ENCODE results near the gene RAG1. TPM values are rescaled to one million over a fixed set of nuclear protein-coding genes. Genes with fewer than 3 reads are reported as not detected.

Gene RAG1
- total RNA-seq, 1 experiment from 2014 or later = 0.29 TPM

DNA sequence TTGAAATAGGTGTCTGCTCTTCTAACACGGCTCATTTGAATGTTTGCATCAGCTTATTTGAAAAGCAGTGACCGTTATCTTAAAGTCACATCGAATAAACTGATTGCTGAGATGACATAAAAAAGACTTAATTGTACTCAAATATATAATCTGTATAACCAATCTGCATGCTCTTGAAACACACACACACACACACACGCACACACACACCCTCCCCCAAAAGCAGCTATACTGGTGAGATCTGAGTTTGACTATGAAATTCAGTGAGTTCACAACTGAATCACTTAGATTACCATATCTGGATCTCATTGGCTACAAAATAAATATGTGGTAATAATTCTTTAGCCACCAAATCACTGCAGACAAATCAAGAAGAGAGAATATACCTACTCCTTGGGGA lies 22.7 kb downstream of the RAG1 start:
- DNase-seq (ENCODE audit: low read depth) = no peak

DNA sequence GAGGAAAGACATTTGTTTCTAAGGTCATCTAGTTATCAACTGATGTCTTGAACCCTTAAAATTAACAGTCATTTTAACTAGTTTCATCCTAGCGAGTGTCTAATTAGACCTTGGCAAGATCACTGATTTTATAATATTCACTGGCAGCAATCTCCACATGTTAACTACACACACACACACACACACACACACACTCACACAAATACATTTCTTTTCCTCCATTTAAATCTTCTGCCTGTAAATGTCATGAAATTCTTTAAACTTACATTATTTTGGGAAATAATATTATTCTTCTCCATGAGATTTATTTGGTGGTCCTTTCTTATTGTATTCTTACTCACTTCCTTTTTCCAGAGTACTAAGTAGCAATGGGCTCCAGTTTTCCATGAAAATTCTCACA lies 23.6 kb downstream of the RAG1 start:
- no peak for DNase-seq (ENCODE audit: low read depth)

DNA sequence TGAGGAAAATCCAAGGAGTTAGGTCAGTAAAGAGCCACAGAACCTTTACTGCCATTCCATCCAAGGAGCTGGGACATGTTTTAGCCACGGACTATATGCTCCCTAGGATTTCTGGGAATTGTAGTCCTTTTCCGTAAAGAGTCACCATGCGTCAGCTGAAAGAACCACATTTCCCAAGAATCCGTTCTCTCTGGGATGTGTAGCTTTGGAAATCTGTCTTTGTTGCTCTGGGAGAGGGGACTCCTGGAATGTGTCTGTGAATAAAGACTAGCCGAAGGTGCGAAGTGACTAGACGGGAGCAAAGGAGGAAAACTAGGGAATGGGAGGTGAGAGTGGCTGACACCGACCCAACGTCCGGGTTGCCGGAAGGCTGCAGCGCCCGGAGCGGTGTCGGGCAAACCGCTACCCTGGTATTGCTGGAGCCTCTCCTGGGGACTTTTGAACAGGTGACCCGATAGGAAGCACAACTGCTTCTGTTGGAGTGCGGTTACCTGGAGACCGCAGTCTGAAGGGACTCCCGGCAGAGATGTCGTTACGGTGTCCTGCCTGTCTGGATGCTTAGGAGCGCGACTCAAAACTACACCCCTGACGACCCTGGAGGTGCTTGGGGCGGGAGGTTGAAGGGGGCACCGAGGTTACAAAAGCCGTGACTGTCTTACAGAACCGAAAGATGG lies 26.6 kb downstream of the RAG1 start, which contains the start of gene IFTAP:
Gene IFTAP, plus strand, starts transcription at position 187 of the 674 bp plus-strand sequence. CDS start 15,602 bp downstream, outside the sequence.
- DNase-seq (ENCODE audit: low read depth) = peak; percentile 85

DNA sequence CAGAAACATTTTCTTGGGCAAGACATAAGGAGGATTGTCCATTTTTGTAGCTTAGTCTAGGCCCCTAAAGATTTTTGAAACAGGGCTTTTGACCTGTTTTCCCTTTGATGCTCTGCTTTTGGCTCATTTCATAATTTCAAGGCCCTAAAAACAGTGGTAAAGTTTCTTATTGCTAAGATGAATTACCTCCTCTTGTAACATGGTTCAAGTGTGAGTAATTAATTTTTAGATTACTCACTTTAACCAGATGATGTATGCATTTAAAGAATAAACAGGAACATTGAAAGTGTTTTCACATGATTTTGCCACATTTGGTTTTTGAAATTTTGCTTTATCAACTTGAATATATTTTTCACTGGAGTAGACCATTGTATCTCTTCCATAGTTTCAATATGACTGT lies 29.1 kb downstream of the RAG1 start:
- DNase-seq (ENCODE audit: low read depth) = no peak

DNA sequence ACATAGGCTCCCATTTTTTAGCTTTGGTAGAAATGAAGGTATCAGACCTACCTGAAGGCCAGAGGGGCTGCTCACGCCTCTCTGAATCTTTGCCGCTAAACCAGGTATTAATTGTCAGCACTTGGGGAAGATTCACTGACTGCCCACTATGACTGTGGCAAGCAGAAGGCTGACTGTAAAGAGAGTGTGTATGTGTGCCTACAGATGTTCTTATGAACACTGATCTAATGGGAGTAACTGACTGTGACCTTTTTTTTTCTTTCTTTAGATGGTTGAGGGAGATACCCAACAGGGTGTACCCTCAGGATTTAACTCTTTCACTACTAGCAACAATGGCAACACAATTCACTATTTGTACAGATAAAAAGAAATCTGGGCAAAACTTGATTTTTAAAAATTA lies 30.2 kb downstream of the RAG1 start, which contains the start of gene RAG2:
Gene RAG2, minus strand, starts transcription at position 186 of the 400 bp plus-strand sequence. CDS start 4,068 bp downstream, outside the sequence.
- no peak for DNase-seq (ENCODE audit: low read depth)

DNA sequence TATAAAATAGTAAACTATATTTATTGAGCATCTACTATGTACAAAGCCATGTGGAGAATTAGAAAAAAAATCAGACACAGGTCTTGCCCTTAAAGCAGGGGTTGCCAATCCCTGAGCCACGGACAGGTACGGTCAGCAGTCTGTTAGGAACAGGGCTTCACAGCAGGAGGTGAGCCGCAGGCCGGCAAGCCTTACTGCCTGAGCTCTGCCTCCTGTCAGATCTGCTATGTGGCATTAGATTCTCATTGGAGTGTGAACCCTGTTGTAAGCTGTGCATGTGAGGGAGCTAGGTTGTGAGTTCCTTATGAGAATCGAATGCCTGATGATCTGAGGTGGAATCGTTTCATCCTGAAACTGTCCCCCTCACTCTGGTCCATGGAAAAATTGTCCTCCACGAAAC lies 32.4 kb downstream of the RAG1 start:
- DNase-seq (ENCODE audit: low read depth) = no peak

DNA sequence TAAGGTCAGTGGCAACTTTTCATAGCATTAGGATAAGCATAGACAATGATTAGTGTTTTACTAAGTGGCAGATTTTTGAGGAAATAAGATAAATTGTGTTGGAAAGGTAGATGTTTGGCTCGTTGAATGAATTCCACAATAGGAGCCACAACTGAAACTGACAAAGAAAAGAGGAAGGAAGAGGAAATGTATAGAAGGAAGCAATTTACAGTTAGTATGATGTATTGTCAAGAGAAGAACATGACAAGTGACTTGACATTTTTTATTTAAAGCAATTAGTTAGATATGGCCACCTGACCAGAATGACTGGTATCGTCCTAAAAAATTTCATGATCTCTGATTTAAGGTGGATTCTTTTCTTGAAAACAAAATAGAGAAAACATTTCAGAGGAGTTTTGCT lies 33.3 kb downstream of the RAG1 start:
- DNase-seq (ENCODE audit: low read depth) = no peak

DNA sequence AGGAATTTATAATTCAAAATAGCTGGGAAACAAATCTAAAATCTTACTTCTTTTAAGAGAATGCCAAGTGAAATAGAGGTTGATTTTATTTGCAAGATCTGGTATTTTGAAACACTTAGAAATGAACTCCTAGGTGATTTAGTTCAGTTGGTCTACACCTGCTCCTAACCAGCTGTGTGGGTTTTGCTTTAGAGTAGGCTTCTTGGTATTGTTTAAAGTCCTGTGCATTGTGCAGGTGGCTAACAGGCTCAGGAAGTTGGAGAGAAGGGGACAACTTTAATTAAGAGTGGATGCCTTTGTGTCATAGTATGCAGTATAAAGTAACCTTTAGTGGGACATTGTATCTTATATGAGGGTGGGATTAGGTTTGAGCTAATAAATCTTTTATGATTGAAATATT lies 34.3 kb downstream of the RAG1 start:
- no peak for DNase-seq (ENCODE audit: low read depth)

DNA sequence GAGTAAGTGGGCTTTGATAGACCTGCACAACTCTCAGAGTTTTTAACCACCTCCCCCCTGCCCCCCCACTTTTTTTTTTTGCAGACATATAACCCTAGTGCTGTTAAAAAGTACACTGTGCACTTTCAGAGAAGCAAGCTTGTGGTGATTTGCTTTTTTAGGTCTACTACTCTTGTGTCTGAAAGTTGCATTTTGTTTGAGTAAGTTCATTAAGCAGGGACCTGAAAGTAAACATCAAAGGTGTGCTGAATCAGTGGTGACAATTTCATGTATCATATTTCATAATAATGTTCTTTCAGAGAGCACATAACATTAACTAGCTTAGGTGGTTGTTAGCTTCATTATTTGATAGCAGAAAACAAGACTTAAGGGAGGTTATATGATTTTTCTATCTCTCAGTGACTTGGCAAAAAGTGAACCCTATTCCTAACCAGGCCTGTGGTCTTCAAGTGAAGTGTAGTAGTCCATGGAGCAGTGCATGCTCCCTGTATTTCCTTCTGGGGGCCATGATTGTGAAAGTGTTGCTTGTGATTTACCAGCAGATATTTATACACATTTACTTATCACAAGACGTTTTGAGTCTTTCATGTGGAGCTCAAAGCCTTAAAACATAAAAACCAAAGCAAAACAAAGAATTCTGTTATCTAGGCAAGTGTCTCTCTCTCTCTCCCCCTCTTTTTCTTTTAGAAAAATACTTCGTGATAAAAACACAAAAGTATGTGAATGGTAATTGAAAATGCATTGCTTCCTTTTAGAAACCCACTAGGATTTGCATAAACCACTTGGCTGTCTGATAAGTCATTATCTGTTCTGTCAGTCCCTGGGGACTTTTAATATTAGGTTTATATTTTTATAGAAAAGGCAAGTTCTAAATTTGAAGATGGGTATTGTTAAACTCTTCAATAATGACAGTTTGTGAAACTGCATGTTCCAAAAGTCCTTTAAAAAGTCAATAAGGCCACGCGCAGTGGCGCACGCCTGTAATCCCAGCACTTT lies 37.7 kb downstream of the RAG1 start:
- DNase-seq (ENCODE audit: low read depth) = no peak

DNA sequence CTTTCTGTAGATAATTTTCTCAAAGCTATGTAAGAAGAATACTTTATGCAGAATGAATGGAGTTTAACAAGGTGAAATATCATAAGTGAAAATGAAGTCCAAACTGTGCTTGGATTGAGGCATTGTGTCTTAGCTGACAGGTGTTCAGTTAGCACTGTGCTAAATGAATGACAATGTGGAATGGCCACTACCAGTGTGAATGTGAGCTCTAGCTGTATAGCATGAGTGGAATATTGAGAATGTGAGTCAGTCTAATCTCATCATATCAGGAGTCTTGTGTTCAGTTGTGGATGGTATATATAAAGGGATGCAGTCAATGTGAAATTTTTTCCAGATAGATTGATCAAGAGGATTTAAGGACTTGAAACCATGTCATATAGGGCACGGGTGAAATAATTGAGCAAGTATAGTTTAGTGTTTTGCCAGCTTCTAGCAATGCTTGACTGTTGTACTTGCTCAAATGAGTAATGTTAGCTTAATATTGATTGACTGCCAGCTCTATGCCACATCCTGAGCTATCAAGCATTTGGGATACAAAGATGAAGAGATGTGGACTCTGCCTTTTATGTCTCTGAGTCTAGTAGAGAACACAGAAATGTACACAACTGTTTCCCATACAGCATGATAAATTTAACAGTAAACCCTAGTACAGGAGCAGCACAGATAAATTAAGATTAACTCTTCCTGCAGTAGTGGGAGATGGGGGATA lies 40.8 kb downstream of the RAG1 start:
- no peak for DNase-seq (ENCODE audit: low read depth)

DNA sequence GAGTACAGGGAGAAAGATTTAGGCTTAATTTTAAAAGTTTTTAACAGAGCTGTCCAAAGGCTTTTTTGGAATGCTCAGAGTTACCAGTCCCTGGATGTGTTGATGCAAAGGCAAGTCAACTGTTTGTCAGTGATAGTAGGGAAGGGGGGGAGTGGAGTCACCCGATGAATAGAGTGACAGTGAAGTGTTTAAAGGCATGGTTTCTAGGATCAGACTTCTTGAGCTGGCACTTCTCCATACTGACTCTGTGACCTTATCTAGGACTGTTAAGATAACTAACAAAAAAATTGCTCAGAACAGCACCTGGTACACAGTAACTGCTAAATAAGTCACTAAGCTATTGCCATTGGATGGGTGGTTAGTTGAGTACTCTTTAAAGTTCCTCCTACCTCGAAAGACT lies 41.6 kb downstream of the RAG1 start:
- DNase-seq (ENCODE audit: low read depth) = no peak

DNA sequence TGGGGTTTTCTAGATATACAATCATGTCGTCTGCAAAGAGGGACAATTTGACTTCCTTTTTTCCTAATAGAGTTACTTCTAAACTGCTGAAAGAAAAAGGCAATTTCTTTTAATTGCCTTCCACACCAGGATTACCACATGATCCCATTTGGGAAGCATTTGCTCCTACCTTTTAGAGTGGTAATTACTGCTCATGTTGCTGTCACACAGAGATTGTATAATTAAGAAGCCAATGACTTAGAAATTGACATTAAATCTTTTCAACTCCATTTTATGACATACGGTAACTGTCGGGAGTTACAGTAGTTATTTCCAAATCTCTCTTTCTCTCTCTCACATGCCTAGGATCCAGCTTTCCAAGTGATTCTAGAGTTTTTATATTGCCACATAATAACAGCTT lies 48.0 kb downstream of the RAG1 start:
- no peak for DNase-seq (ENCODE audit: low read depth)

DNA sequence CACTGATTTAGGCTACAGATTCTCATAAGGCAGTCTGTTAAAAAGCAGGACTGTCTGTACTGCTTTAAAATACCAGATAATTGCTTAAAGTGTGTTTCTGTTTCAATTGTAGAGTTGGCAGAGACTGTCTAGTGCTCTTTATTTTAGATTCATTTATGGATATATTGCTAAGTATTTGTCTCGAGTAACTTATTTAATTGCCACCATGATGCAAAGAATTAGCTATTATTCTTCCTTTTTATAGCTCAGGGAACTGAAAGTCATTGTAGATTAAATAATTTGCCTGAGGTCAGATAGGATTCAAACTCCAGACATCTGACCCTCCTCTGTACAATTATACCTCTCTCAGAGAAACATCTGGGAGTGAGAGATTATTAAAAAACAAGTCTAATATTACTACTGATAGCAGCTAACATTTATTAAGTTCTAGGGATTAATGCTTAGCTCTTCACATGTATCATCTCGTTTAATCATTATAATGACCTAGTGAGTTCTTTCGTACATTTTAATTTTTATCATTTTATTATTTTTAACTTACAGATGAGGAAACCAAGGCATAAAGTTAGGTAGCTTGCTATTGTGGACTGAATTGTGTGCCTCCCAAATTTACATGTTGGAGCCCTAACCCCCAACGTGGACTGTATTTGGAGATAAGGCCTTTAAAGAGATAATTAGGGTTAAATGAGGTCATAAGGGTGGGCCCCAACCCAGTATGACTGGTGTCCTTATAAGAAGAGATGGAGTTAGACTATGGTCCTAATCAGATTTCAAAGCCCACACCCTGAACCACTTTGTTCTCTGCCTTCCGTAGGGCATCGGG lies 49.9 kb downstream of the RAG1 start:
- DNase-seq (ENCODE audit: low read depth) = no peak

DNA sequence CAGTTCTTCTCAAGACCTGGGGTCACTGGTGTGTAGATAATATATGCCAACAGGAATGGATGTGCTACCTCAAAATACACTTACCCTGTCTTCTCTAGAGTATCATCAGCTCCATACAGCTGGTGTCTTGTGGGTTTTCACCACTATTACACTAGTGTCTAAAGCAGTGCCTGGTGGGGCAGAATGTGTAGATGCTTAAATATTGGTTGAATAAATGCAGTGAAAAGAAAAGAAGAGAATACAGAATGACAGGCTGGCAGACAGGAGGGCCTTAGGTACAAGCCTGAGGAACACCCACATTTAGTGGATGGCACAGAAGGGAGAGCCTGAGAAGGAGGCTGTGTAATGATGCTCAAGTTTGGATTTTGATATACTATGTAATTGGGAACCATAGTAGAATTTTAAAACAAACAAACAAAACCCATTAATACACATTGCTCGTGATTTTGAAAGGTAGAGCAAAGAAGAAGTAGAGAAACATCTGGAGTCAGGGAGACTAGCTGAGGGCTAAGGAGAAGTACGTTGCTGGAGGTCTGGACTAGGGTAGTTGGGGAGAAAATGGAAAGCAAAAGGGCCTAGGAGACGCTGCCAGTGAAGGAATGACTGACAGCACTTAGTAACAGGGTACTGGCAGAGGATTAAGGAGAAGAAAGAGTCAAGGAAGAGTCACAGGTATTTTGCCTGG lies 50.7 kb downstream of the RAG1 start:
- DNase-seq (ENCODE audit: low read depth) = no peak

DNA sequence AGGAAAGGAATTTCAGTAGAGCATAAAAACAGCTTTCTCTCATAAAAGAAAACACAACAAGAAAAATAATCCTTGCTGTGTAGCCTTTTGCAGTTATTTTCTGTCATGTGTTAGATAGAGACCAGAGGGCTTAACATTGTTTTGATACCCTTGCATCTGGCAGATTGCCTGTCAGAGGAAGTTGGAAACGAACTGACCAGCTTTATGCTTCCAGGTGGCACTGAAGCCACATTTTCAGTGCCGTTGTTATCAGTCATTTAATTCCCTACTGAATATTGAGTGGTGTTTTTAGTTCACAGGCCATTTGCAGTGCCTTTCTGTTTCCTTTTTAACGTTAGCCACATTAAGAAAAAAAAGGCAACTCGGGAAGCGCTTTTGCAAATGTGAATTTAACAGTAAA lies 51.7 kb downstream of the RAG1 start:
- no peak for DNase-seq (ENCODE audit: low read depth)

DNA sequence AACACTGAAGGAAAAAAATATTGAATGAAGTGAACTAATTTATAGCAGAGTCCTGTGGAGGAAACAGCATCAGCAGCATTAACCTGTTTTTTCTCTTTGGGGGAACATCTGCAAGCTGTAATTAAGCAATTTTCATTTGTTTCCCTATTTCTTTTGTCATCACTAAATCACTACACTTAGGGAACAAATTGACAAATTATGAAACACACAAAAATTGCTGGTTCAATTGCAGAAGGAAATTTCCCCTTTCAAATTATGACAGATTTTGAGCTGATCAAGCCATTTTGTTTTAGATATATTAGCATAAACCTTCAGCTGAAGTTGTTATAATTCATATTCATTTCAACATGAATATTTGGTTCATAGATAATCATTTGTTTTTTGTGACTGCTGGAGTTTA lies 52.4 kb downstream of the RAG1 start:
- no peak for DNase-seq (ENCODE audit: low read depth)

DNA sequence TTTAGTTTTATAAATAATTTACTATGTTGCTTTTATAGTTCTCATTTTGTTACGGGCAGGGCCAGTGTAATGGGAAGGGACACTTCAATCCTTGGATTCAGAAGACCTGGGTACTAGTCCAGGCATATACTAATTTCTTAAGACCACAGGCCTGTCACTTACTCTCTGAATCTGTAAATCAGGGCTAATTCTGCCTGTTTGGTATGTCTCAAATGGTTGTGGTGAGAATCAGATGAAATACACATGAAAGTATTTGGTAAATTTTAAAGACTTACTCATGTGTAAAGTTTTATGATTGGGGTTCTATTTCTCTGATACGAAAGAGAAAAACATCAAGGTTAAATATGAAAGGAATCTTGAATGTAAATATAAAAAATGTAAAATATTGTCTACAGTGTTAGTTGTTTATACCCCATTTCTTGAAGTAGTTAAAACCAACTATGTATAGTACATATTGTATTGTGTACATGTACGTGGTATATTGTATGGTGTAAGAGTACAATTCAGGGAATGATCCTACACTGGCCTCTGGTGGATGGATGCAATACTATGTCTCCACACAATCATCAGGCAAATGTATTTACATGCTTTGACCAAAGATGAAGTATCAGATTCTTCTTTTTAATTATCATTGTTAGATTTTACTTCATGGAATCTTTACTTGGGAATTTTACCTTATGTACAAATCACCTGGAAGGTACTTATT lies 54.8 kb downstream of the RAG1 start:
- peak; percentile 23 for DNase-seq (ENCODE audit: low read depth)

DNA sequence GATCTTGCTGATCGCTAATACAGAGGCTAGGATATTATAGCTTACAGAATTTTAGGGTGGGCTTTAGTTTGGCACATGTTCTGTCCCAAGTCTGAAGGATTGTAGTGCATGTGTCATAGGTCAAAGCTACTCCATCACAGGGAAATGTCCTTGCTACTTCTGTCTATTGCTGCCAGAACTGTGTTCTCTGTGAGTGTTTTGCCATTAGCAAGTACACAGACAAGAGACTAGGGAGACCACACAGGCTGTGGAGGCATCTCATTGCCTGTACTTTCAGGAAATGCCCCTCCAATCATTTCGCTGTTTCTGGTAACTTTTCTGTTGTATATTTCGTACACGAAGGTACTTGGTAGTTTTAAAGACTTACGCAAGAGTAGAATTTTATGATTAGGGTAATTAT lies 55.7 kb downstream of the RAG1 start:
- no peak for DNase-seq (ENCODE audit: low read depth)

DNA sequence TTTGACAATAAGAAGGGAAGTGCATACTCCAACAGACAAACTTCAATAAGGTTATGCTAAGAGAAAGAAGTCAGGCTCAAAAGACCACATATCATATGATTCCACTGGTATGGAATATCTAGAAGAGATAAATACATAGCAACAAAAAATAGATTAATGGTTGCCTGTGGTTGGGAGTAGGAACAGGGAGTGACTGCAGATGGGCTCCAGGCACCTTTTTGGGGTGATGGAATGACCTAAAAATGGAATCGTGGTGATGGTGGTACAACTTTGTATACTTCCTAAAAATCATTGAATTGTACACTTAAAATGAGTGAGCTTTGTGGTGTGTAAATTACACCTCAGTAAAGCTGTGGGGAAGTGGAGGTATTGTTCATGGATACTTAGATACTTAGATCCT lies 59.2 kb downstream of the RAG1 start:
- DNase-seq (ENCODE audit: low read depth) = no peak

DNA sequence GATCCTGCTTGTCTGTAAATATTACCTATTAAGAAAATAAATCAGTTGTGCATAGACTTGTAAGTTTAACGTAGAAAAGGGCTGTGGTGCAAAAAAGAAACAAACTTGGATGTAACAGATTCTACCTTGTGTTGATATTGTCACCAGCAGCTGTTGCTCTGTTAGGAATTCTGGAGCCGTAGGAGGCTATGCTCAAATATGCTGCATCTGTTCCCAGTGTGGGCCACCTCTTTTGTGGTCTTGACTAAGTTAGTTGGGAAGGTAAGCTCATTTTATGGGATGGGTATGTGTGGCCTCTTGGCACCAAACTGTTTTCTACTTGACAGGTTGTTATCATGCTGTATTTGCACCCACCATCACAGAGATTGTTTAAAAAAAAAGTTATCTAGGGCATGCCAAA lies 59.7 kb downstream of the RAG1 start:
- DNase-seq (ENCODE audit: low read depth) = no peak
